ENCODE measurements around the gene ROR2. TPM values are rescaled to one million over a fixed set of nuclear protein-coding genes. Genes with fewer than 3 reads are reported as not detected.

The ROR2 gene
- total and polyA plus RNA-seq, 10 donors = 0.65 to 15.6 (median 6.0) TPM

DNA sequence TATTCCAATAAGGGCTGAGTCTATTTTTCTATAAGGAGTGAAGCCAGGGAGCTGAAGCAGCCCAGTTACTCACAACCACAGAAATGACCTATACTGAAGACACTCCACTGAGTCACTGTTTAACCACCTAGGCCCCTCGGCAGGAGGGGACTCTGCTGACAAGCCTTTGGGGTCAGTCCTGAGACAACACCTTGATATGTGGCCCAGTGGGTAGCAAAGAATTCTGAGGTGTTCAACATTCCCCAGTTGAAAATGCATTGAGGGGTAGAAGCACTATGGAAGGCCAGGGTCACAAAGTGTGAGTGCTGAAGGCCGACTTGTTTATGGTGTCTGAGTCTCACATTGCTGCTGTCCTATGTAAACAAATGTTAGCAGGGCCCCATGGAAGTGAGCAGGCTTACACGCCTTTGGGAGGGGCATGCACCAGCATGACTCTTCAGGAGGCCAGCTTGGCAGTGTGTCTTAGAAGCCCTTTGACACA lies 413.8 kb downstream of the ROR2 start:
- H3K27me3 ChIP-seq (replicated peaks in 1 of 7) = peaks cover 0 to 7% (median 0%) of the 10 kb centered on the region in 7 donors
- H3K27ac ChIP-seq = no peak overlapping the region
- WGBS, 5 donors = 53 to 82% (median 67%) methylated on average over 3 of the region's 3 CpGs
- intact Hi-C loops (cut with DNase I; ENCODE audit: low total_unique reads) = no loop called here
- TF ChIP-seq POLR2AphosphoS5 (IDR thresholded peaks at IDR 0.05) = no peak
- TF ChIP-seq, protein P1, sequence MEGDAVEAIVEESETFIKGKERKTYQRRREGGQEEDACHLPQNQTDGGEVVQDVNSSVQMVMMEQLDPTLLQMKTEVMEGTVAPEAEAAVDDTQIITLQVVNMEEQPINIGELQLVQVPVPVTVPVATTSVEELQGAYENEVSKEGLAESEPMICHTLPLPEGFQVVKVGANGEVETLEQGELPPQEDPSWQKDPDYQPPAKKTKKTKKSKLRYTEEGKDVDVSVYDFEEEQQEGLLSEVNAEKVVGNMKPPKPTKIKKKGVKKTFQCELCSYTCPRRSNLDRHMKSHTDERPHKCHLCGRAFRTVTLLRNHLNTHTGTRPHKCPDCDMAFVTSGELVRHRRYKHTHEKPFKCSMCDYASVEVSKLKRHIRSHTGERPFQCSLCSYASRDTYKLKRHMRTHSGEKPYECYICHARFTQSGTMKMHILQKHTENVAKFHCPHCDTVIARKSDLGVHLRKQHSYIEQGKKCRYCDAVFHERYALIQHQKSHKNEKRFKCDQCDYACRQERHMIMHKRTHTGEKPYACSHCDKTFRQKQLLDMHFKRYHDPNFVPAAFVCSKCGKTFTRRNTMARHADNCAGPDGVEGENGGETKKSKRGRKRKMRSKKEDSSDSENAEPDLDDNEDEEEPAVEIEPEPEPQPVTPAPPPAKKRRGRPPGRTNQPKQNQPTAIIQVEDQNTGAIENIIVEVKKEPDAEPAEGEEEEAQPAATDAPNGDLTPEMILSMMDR (IDR thresholded peaks at IDR 0.05 in 8 of 11, conservative IDR thresholded peaks at IDR 0.05 in 3 of 11) = no peak
- TF ChIP-seq POLR2A (IDR thresholded peaks at IDR 0.05) = no peak
- H3K36me3 ChIP-seq = no peaks in the 10 kb centered on the region
- no peaks in the 10 kb centered on the region for H3K9me3 ChIP-seq
- DNase-seq = no peak
- no peak overlapping the region for H3K4me3 ChIP-seq
- peaks cover 0 to 11% (median 0%) of the 10 kb centered on the region in 6 donors for H3K4me1 ChIP-seq

DNA sequence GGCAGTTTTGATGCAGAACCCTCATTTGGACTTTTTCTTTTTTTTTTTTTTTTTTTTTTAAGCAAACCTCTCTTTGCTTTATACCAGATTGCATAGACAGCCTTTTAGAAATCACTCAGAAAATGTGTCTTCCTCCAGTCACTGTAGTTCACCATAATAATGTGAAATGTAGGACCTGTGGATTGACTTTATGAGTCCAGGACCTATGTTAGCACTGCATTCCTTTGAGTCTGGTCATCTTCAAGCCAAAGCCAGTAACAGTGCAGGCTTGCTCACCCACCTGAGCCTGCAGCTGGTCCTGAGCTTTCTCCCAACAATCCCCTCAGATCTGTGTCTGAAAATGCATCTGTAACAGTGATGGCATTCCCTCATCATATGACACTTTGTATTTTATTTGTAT lies 415.7 kb downstream of the ROR2 start:
- Histone ChIP-seq H3K4me3 (no peak overlapping the region), H3K27me3 (replicated peaks in 1 of 7) (peaks cover 0 to 7% (median 0%) of the 10 kb centered on the region in 7 donors), H3K9me3 (no peaks in the 10 kb centered on the region), H3K27ac (no peak overlapping the region), H3K36me3 (no peaks in the 10 kb centered on the region), H3K4me1 (no peaks in the 10 kb centered on the region)
- no peak for DNase-seq
- intact Hi-C loops (cut with DNase I; ENCODE audit: low total_unique reads) = no loop called here
- TF ChIP-seq, protein P1 (IDR thresholded peaks at IDR 0.05 in 8 of 11, conservative IDR thresholded peaks at IDR 0.05 in 3 of 11) = no peak
- TF ChIP-seq POLR2A (IDR thresholded peaks at IDR 0.05) (no peak), POLR2AphosphoS5 (IDR thresholded peaks at IDR 0.05) (no peak)

DNA sequence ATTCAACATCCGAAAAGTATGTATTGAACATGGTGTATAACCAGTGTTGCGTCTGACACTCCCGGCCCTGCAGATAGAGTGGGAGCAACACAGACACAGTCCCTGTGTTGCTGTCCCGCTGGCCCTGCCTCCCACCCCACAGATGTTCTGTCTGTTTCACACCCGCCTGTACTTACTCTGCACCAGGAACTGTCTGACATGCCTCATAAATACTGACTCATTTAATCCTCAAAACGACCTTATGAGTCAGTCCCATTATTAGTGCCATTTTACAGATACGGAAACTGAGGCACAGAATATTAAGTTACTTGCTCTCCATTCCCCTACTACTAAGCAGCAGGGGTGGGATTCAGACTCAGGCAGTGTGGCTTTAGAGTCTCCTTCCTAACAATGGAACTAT lies 416.6 kb downstream of the ROR2 start:
- DNase-seq = no peak
- no peak overlapping the region for H3K4me3 ChIP-seq
- intact Hi-C loops (cut with DNase I; ENCODE audit: low total_unique reads) = no loop called here
- H3K36me3 ChIP-seq = no peaks in the 10 kb centered on the region
- H3K27ac ChIP-seq = no peak overlapping the region
- no peak for TF ChIP-seq POLR2AphosphoS5 (IDR thresholded peaks at IDR 0.05)
- TF ChIP-seq, protein P1 (IDR thresholded peaks at IDR 0.05 in 8 of 11, conservative IDR thresholded peaks at IDR 0.05 in 3 of 11) = no peak
- WGBS, 5 donors = 81 to 88% (median 85%) methylated on average over 7 of the region's 7 CpGs
- H3K4me1 ChIP-seq = no peaks in the 10 kb centered on the region
- peaks cover 0 to 7% (median 0%) of the 10 kb centered on the region in 7 donors for H3K27me3 ChIP-seq (replicated peaks in 1 of 7)
- H3K9me3 ChIP-seq = no peaks in the 10 kb centered on the region

DNA sequence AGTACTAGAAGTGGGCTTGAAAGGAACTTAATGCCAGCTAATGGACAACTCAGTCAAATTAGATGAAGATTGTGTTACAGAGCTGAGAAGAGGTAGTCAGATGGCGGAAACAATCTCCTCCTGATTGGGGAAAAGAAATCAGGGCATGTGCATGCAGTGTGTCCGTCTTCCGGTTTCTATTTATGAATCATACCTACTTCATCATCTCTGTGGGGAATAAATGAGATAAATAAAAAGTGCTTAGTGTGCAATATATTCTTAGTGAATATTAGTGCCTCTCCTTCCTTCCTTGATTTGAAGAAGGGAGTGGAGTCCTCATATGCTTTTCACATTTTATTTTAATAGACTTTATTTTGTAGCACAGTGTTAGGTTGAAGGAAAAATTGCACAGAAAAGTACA lies 417.7 kb downstream of the ROR2 start:
- Histone ChIP-seq H3K9me3 (peaks cover 0 to 3% (median 0%) of the 10 kb centered on the region in 8 donors), H3K36me3 (no peaks in the 10 kb centered on the region), H3K4me3 (no peak overlapping the region), H3K4me1 (no peaks in the 10 kb centered on the region), H3K27ac (no peak overlapping the region), H3K27me3 (replicated peaks in 1 of 7) (peaks cover 0 to 7% (median 0%) of the 10 kb centered on the region in 7 donors)
- WGBS, 5 donors = 85 to 93% (median 88%) methylated on average over 3 of the region's 3 CpGs
- TF ChIP-seq, protein P1 (IDR thresholded peaks at IDR 0.05 in 8 of 11, conservative IDR thresholded peaks at IDR 0.05 in 3 of 11) = no peak
- no peak for TF ChIP-seq POLR2A (IDR thresholded peaks at IDR 0.05)
- TF ChIP-seq POLR2AphosphoS5 (IDR thresholded peaks at IDR 0.05) = no peak
- DNase-seq = no peak
- intact Hi-C loops (cut with DNase I; ENCODE audit: low total_unique reads) = no loop called here
